Stomach (tissue), 9 donors: Measurements from ENCODE around the gene FAP. TPM values are rescaled to one million over a fixed set of nuclear protein-coding genes. Genes with fewer than 3 reads are reported as not detected.

ENCODE experiments used
- DNase-seq, 2 donors: peaks; one replicate each; pipeline versions ENCODE4 v3.0.0 to v3.0.0-alpha.2; 2013 to 2019
- H3K27ac ChIP-seq, 5 donors: fragments of 200-600 bp in 4 of 5; sonication (generic) in 4 of 5; one replicate each; pipeline ENCODE4 v1.5.1; 2013 to 2019; ENCODE audit warnings: mild to moderate bottlenecking in 1 of 5, moderate library complexity in 1 of 5
- H3K27me3 ChIP-seq, 3 donors: fragments of 200-600 bp; sonication (generic); one replicate each; pipeline ENCODE4 v1.5.1; 2017 to 2019; ENCODE audit warnings: mixed run types in 1 of 3
- H3K36me3 ChIP-seq, 4 donors: fragments of 200-600 bp; sonication (generic); 1 replicate in 3 of 4; 2 replicates in 1 of 4; pipeline ENCODE4 v1.5.1; 2016 to 2019
- H3K4me1 ChIP-seq, 4 donors: fragments of 200-600 bp; sonication (generic); one replicate each; pipeline ENCODE4 v1.5.1; 2016 to 2019
- H3K4me3 ChIP-seq, 4 donors: fragments of 200-600 bp; sonication (generic) in 3 of 4; one replicate each; pipeline ENCODE4 v1.5.1; 2016 to 2019; ENCODE audit warnings: mild to moderate bottlenecking in 1 of 4
- H3K9me3 ChIP-seq, 4 donors: fragments of 200-600 bp; sonication (generic); one replicate each; pipeline ENCODE4 v1.5.1; 2016 to 2019
- CTCF ChIP-seq, 7 experiments: fragments of 450-650 bp in 4 of 7; fragments of 200-600 bp in 3 of 7; sonication (generic) in 3 of 7; IDR thresholded peaks; one replicate each; pipeline ENCODE4 v1.5.1; 2016 to 2019; ENCODE audit warnings: antibody characterized with exemption in 7 of 7, control low read depth in 2 of 7, mild to moderate bottlenecking in 1 of 7
- EP300 ChIP-seq: sonication (generic); formaldehyde crosslinking; IDR thresholded peaks from one replicate; pipeline ENCODE4 v1.6.1; 2017; ENCODE audit warnings: antibody characterized with exemption
- POLR2A ChIP-seq, 4 donors: fragments of 450-650 bp; IDR thresholded peaks; one replicate each; pipeline ENCODE4 v1.6.1; 2016; ENCODE audit warnings: antibody characterized with exemption in 4 of 4, control low read depth in 2 of 4, mild to moderate bottlenecking in 1 of 4, moderate library complexity in 1 of 4
- POLR2AphosphoS5 ChIP-seq, 3 donors: sonication (generic); formaldehyde crosslinking; IDR thresholded peaks; one replicate each; pipeline ENCODE4 v1.6.1; 2016; ENCODE audit warnings: antibody characterized with exemption in 3 of 3
- WGBS, 5 donors: extraction: QIAGEN DNeasy Blood & Tissue Kit in 3 of 5; methylation state at CpG; one replicate each; pipeline versions ENCODE4 v1.1.5 to v1.1.7; 2013 to 2018; 5-methylcytosine and 5-hydroxymethylcytosine counted together
- intact Hi-C: fragments of 100-400 bp; cut with DNase I; formaldehyde crosslinking; loops from one replicate; pipeline ENCODE4 v1.15.1; 2023; ENCODE audit warnings: low total_unique reads
- polyA plus RNA-seq, 3 donors: library from polyadenylated mRNA; stranded (reverse); fragments of 200-250 nt; gene quantifications; one replicate each; pipeline ENCODE4 v1.2.3, GENCODE V29; 2013
- total RNA-seq, 5 donors: library from RNA; depleted of rRNA; stranded (reverse); fragments of >200 nt; gene quantifications; one replicate each; pipeline versions ENCODE4 v1.1.0 to v1.2.3, GENCODE V29; 2014 to 2016
- donor health status: healthy with polysubstance abuse.
- donor health status: Bipolar disorder and iron deficiency.
- donor health status: healthy.

The FAP gene
- total and polyA plus RNA-seq, 8 donors = 0.87 to 15.1 (median 3.8) TPM; not detected in 2

- TF ChIP-seq CTCF (IDR thresholded peaks at IDR 0.05) (no peak), POLR2AphosphoS5 (IDR thresholded peaks at IDR 0.05) (no peak), EP300 (no peak), POLR2A (IDR thresholded peaks at IDR 0.05) (no peak)
- Histone ChIP-seq H3K27ac (no peak overlapping the region), H3K4me1 (peaks cover 0 to 12% (median 10%) of the 10 kb centered on the region in 4 donors), H3K9me3 (no peaks in the 10 kb centered on the region), H3K4me3 (no peak overlapping the region), H3K27me3 (no peaks in the 10 kb centered on the region), H3K36me3 (no peaks in the 10 kb centered on the region)
- DNase-seq = no peak
- WGBS, 5 donors = 20 to 55% (median 37%) methylated on average over 1 of the region's 1 CpG
- intact Hi-C loops = no loop called here
Measured at GRCh38 chr2:162257425-162257824, 14.2 kb upstream of the FAP start.

- intact Hi-C loops = no loop called here
- peaks cover 0 to 10% (median 5%) of the 10 kb centered on the region in 4 donors for H3K4me1 ChIP-seq
- no peak overlapping the region for H3K4me3 ChIP-seq
- no peak overlapping the region for H3K27ac ChIP-seq
- no peaks in the 10 kb centered on the region for H3K36me3 ChIP-seq
- TF ChIP-seq CTCF (IDR thresholded peaks at IDR 0.05) = no peak
- no peak for TF ChIP-seq EP300
- TF ChIP-seq POLR2AphosphoS5 (IDR thresholded peaks at IDR 0.05) = no peak
- TF ChIP-seq POLR2A (IDR thresholded peaks at IDR 0.05) = no peak
- H3K27me3 ChIP-seq = no peaks in the 10 kb centered on the region
- no peak for DNase-seq
- H3K9me3 ChIP-seq = no peaks in the 10 kb centered on the region
- WGBS, 5 donors = 80 to 94% (median 92%) methylated on average over 2 of the region's 2 CpGs
Measured at GRCh38 chr2:162256591-162256991, 13.3 kb upstream of the FAP start.

- WGBS, 5 donors = 68 to 91% (median 89%) methylated on average over 2 of the region's 2 CpGs
- H3K27ac ChIP-seq = no peak overlapping the region
- no peak for DNase-seq
- H3K27me3 ChIP-seq = no peaks in the 10 kb centered on the region
- intact Hi-C loops = no loop called here
- H3K9me3 ChIP-seq = no peaks in the 10 kb centered on the region
- H3K4me3 ChIP-seq = no peak overlapping the region
- TF ChIP-seq CTCF (IDR thresholded peaks at IDR 0.05) = no peak
- no peak for TF ChIP-seq POLR2A (IDR thresholded peaks at IDR 0.05)
- TF ChIP-seq EP300 = no peak
- no peak for TF ChIP-seq POLR2AphosphoS5 (IDR thresholded peaks at IDR 0.05)
- no peaks in the 10 kb centered on the region for H3K4me1 ChIP-seq
- H3K36me3 ChIP-seq = no peaks in the 10 kb centered on the region
Measured at GRCh38 chr2:162254236-162254871, 11.1 kb upstream of the FAP start.

GRCh38 chr2:162253435-162253834 is 10.2 kb upstream of the FAP start:
- Histone ChIP-seq H3K4me1 (no peaks in the 10 kb centered on the region), H3K9me3 (no peaks in the 10 kb centered on the region), H3K36me3 (no peaks in the 10 kb centered on the region), H3K4me3 (no peak overlapping the region), H3K27ac (no peak overlapping the region), H3K27me3 (no peaks in the 10 kb centered on the region)
- 80 to 92% (median 91%) methylated on average over 3 of the region's 3 CpGs for WGBS, 5 donors
- intact Hi-C loops = no loop called here
- TF ChIP-seq POLR2A (IDR thresholded peaks at IDR 0.05) (no peak), POLR2AphosphoS5 (IDR thresholded peaks at IDR 0.05) (no peak), EP300 (no peak), CTCF (IDR thresholded peaks at IDR 0.05) (no peak)
- no peak for DNase-seq
